Cardiac septum (tissue), 1 donor: ENCODE measurements around the gene HIGD1C. TPM values are rescaled to one million over a fixed set of nuclear protein-coding genes. Genes with fewer than 3 reads are reported as not detected.

Experiments used
- DNase-seq: peaks from one replicate; pipeline ENCODE4 v3.0.0-alpha.2; 2020; ENCODE audit warnings: low spot score
- intact Hi-C: fragments of 100-400 bp; cut with DNase I; formaldehyde crosslinking; loops from one replicate; pipeline ENCODE4 v1.14.0; 2022
- total RNA-seq: library from RNA; stranded (reverse); fragmentation: NEBNext Ultra II Directional; extraction: Animal tissue kit (Norgen Biotek cat#: 25700); gene quantifications from one replicate; pipeline ENCODE4 v1.2.1, GENCODE V29; 2021
- donor health status: DM: no; HTN: no; CAD: no.

Gene HIGD1C
- total RNA-seq, 1 donor from 2014 or later: not detected

DNA sequence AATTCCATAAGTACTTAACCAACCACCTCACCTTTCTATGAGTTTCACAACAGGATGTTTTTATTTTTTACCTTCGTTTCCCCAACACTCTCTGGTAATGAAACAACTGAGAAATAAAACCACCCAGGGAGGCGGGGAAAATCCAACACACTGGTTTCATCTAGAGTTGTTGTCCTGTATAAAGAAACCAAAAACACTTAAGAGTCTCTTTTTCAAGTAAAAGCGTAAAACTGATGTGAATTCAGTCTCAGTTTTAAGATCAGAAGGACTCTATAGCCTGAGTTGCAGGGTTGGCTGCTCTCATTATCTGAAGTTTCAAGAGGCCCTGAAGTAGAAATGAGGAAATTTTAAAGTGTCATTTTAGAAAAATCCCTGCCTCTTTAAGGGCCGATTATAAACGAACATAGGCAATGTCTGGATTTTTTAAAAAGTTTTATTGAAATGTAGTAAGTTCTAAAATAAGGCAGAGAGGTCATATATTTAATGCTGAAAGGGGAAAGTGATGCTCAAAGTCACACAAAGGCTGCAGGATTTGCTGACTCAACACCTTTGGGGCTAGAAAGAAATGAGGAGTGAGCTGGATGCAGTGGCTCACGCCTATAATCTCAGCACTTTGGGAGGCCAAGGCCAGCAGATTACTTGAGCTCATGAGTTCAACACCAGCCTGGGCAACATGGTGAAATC, 27.2 kb downstream of the HIGD1C start:
- intact Hi-C loops: no loop called here
- DNase-seq: no peak

GRCh38 chr12:50980545-50980944, 28.2 kb downstream of the HIGD1C start:
- intact Hi-C loops: no loop called here
- DNase-seq: no peak

GRCh38 chr12:50981319-50982239, 29.2 kb downstream of the HIGD1C start:
- DNase-seq: no peak
- intact Hi-C loops: no loop called here

DNA sequence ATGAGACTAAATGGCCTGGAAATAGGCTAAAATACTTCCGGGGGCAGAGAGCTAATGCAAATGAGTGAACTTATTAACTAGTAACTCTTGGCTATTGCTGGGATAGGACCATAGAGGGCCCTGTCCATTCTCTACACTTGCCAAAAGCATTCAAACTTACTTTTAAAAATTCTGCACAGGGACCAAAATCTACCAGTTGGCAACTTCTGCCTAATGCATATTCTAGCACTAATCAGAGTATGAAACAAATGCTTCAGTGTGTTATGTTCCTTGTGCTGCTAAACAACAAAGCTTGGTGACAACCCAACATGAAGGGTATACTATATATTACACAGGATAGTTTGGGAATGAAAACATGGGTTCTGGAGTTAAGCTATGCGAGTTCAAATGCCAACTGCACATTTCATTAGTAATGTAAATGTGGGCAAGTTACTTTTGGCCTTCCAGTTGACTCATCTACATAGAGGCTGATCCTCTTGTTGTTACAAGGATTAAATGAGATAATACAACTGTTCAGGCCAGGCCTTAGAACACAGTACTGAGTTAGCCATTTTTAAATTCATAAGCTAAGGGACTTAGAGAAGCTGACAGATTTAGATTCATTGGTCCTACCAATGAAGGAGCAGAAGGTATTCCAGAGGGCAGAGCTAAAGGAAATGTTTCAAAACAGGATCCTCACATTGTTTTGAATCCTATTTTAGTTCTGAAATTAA, 32.4 kb downstream of the HIGD1C start:
- DNase-seq: no peak
- intact Hi-C loops: loop anchor here (5.0 kb wide), 1 partner anchor 57 kb away; a partner anchor contains a TSS

GRCh38 chr12:50985322-50985721, 33.0 kb downstream of the HIGD1C start:
- intact Hi-C loops: loop anchor here (5.0 kb wide), 1 partner anchor 58 kb away; a partner anchor contains a TSS
- no peak for DNase-seq

DNA sequence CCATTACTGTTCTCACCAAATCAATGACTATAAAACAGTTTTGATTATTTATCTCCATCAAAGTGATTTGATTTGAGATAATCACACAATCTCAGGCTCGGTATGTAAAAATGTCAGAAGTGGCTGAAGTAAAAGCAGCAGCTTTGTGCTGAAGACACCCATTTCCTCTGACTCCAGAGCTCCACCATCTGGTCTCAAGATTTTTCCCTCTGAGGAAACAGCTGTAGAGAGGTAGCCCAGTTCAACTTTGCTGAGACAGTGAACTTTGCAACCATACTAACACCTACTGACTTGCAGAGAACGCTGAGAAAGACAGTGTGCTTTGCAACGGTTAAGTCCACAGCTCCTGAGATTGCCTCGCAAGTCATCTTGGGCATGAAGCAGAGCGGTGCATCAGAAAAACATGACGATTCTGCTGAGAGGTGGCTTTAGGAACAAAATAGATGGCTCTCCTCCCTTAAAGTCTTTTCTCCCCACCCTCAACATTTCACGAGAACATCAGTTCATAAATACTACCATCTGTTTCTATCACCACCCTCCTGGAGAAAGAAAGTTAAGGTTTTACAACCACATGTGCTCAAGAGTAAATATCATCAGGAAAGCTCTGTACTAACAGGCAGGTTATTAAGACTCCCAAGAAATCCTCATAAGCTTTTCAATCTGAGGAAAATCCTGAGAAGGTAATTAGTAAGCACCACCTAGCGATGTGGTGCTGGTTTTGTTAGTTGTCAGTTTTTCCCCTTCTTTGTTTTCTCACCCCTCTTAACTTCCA, 34.8 kb downstream of the HIGD1C start:
- no peak for DNase-seq
- intact Hi-C loops: loop anchor here (2.0 to 5.0 kb wide), 3 partner anchors 60 to 222 kb away; partner anchors contain the start of gene ATF1

DNA sequence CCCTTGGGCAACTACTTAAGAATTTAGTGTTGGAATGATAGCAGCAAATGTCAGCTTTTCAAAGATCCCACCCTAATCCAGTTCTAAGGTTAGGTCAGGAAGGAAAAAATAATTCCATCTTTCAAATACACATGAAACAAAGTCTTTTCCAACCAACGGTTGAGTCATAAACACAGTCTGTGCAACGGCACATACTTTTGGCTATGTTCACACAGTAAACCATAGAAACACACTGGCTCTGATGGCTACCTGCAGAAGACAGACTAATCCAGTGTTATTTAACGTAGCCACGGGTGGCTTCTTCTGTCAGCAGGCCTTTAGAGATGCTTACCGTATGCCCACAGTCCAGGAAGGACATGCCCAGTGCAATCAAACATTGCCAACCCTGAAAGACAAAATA, 35.7 kb downstream of the HIGD1C start:
- intact Hi-C loops: loop anchor here (5.0 kb wide), 1 partner anchor 61 kb away; a partner anchor contains a TSS
- DNase-seq: no peak

DNA sequence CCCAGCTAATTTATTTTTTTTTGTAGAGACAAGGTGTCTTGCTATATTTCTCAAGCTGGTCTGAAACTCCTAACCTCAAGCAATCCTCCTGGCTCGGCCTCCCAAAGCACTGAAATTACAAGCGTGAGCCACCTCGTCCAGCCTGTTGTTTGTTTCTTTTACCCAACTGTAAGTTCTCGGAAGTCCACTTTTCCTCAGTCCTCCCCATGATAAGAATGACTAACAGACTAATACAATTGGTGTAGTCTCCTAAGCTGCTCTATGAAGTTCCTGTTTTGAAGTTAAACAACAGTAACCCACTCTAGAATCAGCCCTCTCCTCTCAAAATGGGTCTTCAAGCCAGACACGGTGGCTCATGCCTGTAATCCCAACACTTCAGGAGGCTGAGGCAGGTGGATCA, 36.5 kb downstream of the HIGD1C start:
- no peak for DNase-seq
- intact Hi-C loops: loop anchor here (5.0 kb wide), 1 partner anchor 62 kb away; a partner anchor contains a TSS

GRCh38 chr12:50990147-50990727, 37.9 kb downstream of the HIGD1C start:
- intact Hi-C loops: no loop called here
- DNase-seq: no peak

DNA sequence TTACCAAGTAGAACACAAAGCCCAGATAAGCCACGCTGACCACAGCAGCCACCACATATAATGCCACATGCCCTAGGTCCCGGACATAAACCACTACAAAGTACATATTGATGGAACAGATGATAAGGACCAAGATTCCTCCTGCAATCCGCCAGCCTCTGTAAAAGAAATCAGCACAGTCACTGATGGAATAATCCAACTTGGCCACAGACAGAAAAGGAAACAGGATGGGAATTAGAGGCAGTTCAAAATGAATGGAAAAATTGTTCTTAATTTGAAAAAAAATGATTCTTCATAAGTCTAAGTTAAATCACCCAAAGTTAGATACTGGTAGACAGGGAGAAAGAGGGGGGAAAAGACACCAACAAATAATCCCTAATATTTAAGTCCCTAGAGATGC, 38.4 kb downstream of the HIGD1C start:
- intact Hi-C loops: no loop called here

GRCh38 chr12:50991291-50991690, 38.9 kb downstream of the HIGD1C start:
- DNase-seq: no peak
- intact Hi-C loops: no loop called here

More for the DNA sequence above, 38.4 kb downstream of the HIGD1C start:
- DNase-seq: no peak

GRCh38 chr12:50992819-50993218, 40.5 kb downstream of the HIGD1C start:
- no peak for DNase-seq
- intact Hi-C loops: no loop called here

DNA sequence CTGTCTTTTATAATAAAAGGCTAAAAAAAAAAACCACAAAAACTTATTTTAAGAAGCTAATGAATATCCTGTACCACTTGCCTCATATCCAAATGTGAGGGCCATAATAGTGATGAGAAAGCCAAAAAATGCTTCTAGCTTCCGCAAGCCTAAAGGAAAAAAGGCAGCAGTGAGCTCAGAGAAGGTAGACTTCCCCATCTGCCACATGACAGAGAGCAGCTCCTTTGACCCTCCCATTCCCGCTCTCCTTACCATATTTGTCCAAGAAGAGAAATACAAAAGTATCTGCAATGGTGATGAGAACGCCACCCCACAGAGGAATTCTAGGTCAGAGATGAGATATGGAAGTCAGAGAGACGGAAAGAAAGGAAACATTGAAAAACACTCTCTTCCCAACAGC, 46.7 kb downstream of the HIGD1C start:
- DNase-seq: no peak
- intact Hi-C loops: no loop called here

- intact Hi-C loops: no loop called here
- no peak for DNase-seq
Observed at GRCh38 chr12:51000245-51000644, 47.9 kb downstream of the HIGD1C start.

DNA sequence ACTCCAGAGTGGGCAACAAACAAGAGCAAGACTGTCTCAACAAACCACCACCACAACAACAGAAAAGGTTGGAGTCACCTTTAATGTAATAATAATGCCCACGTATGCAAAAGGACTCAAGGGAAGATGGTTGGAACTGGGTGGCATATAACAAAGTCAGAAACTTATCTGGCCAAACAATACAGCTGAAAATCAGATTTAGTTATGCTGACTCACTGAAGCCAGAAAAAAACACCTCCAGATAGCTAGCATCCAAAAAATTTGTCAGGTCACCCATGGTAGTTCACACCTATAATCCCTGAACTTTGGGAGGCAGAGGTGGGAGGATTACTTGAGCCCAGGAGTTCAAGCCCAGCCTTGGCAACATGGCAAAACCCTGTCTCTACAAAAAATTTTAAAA, 49.5 kb downstream of the HIGD1C start:
- DNase-seq: no peak
- intact Hi-C loops: no loop called here

GRCh38 chr12:51004504-51004903, 52.2 kb downstream of the HIGD1C start:
- intact Hi-C loops: no loop called here
- DNase-seq: no peak

- intact Hi-C loops: no loop called here
- no peak for DNase-seq
Observed at GRCh38 chr12:51005030-51005429, 52.7 kb downstream of the HIGD1C start.

GRCh38 chr12:51005671-51006070, 53.3 kb downstream of the HIGD1C start:
- no peak for DNase-seq
- intact Hi-C loops: no loop called here
